ENCODE results near the gene AJM1.

The AJM1 gene

DNA sequence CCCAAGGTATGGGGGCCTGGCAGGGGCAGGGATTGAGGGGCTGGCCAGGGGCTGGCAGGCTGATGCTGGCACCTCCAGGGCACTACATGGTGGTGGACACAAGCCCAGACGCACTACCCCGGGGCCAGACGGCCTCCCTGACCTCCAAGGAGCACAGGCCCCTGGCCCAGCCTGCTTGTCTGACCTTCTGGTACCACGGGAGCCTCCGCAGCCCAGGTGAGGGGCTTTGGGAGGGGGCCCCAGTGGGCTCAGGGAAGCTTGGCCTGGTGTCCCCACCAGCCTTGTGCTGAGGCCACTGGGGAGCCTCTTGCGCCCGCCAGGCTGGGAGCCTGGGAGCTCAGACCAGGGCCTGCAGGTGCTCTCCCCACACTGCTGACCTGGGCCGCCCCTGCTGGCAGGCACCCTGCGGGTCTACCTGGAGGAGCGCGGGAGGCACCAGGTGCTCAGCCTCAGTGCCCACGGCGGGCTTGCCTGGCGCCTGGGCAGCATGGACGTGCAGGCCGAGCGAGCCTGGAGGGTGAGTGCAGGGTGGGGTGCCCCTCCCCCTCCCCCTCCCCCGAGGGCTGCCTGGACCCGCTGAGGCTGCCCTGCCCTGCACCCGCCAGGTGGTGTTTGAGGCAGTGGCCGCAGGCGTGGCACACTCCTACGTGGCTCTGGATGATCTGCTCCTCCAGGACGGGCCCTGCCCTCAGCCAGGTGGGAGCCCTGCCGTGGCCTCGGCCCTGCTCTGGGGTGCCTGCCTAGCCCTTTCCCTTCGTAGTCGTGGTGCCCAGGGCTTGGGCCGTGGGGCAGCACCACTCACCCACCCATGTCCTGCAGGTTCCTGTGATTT, 15.5 kb downstream of the AJM1 start:
- no peak for DNase-seq (ENCODE audit: low read depth)
- no peak overlapping the region for H3K4me3 ChIP-seq (ENCODE audit: low read depth, low read length)

DNA sequence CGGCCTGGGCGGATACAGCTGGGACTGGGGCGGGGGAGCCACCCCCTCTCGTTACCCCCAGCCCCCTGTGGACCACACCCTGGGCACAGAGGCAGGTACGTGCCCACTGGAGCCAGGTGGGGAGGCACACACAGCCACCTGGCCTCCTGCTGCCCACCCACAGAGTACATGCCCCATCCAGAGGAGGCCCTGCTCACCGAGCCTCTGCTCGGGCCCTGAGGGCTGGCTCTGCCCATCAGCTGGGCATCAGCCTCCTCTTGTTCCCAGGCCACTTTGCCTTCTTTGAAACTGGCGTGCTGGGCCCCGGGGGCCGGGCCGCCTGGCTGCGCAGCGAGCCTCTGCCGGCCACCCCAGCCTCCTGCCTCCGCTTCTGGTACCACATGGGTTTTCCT, 16.2 kb downstream of the AJM1 start:
- DNase-seq (ENCODE audit: low read depth), result no peak
- no peak overlapping the region for H3K4me3 ChIP-seq (ENCODE audit: low read depth, low read length)
- TF ChIP-seq, protein P1, sequence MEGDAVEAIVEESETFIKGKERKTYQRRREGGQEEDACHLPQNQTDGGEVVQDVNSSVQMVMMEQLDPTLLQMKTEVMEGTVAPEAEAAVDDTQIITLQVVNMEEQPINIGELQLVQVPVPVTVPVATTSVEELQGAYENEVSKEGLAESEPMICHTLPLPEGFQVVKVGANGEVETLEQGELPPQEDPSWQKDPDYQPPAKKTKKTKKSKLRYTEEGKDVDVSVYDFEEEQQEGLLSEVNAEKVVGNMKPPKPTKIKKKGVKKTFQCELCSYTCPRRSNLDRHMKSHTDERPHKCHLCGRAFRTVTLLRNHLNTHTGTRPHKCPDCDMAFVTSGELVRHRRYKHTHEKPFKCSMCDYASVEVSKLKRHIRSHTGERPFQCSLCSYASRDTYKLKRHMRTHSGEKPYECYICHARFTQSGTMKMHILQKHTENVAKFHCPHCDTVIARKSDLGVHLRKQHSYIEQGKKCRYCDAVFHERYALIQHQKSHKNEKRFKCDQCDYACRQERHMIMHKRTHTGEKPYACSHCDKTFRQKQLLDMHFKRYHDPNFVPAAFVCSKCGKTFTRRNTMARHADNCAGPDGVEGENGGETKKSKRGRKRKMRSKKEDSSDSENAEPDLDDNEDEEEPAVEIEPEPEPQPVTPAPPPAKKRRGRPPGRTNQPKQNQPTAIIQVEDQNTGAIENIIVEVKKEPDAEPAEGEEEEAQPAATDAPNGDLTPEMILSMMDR (IDR thresholded peaks at IDR 0.05; ENCODE audit: low read depth, low read length, missing control alignments), result no peak

More for the DNA sequence above, 15.5 kb downstream of the AJM1 start:
- TF ChIP-seq, protein P1 (IDR thresholded peaks at IDR 0.05; ENCODE audit: low read depth, low read length, missing control alignments), result no peak

DNA sequence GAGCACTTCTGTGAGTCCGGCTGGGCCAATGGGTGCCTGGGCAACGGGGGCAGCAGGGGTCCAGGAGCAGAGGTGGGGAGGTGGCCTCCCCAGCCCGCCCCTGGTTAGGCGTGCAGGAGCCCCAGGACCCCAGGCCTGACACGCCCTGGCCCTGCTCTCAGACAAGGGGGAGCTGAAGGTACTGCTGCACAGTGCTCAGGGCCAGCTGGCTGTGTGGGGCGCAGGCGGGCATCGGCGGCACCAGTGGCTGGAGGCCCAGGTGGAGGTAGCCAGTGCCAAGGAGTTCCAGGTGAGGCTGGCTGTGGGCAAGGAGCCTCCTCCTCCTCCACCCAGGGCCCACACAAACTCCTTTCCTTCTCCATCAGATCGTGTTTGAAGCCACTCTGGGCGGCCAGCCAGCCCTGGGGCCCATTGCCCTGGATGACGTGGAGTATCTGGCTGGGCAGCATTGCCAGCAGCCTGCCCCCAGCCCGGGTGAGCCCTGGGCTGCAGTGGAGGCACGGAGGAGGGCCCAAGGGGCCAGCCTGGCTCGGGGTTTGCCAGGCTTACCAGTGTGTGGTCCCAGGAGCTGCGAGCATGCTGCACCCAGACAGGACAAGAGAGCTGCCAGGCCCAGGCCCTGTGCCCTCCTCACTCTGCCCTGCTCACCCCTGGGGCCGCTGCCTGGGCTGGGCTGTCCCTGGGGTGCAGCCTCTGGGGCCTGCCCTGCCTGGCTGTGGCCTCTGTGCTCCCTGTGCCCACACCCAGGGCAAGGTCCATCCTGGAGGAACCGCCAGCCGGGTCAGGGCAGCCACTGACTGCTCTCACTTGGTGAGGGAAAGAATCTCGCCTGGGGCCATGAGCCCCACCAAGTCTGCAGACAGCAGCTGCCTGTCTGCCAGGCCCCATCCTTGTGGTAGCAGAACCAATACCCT, 16.8 kb downstream of the AJM1 start:
- no peak overlapping the region for H3K4me3 ChIP-seq (ENCODE audit: low read depth, low read length)
- TF ChIP-seq, protein P1 (IDR thresholded peaks at IDR 0.05; ENCODE audit: low read depth, low read length, missing control alignments), result no peak
- no peak for DNase-seq (ENCODE audit: low read depth)

GRCh38 chr9:136860529-136860928, 18.3 kb downstream of the AJM1 start:
- TF ChIP-seq, protein P1 (IDR thresholded peaks at IDR 0.05; ENCODE audit: low read depth, low read length, missing control alignments), result no peak
- H3K4me3 ChIP-seq (ENCODE audit: low read depth, low read length), result no peak overlapping the region
- no peak for DNase-seq (ENCODE audit: low read depth)

GRCh38 chr9:136860933-136861873, 18.9 kb downstream of the AJM1 start:
- no peak for DNase-seq (ENCODE audit: low read depth)
- H3K4me3 ChIP-seq (ENCODE audit: low read depth, low read length), result no peak overlapping the region
- TF ChIP-seq, protein P1 (IDR thresholded peaks at IDR 0.05; ENCODE audit: low read depth, low read length, missing control alignments), result no peak

DNA sequence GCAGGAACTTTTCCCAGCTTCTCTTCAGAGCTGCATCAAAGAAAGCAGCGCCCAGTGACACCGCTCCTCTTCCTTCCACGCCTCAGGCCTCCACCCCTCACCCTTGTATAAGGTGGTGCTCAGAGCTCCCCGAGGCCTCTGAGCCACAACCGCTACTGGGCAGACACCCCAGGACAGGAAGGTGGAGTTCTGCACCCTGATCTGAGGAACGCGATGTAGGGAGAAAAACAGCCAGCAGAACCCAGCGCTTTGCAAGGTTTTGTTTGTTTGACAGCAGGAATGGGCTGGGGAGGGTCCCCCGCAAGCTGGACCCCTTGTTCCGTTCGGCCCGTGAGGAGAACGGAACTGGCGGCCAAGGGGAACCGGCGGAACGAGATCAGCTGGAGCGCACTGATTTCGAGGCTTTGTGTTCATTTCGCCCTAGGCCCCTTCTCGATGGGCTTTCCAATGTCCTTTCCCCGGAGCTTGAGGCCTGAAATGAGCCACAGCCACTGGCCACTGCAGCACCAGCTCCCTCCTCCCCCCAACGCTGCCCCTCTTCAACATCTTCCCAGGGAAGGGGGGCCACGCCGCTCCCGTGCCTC, 19.7 kb downstream of the AJM1 start:
- H3K4me3 ChIP-seq (ENCODE audit: low read depth, low read length), result no peak overlapping the region
- TF ChIP-seq, protein P1 (IDR thresholded peaks at IDR 0.05; ENCODE audit: low read depth, low read length, missing control alignments), result no peak
- DNase-seq (ENCODE audit: low read depth), result no peak

Data from GM12864 (cell line).